ENCODE results near the gene YDJC.

- TF ChIP-seq, protein P1, sequence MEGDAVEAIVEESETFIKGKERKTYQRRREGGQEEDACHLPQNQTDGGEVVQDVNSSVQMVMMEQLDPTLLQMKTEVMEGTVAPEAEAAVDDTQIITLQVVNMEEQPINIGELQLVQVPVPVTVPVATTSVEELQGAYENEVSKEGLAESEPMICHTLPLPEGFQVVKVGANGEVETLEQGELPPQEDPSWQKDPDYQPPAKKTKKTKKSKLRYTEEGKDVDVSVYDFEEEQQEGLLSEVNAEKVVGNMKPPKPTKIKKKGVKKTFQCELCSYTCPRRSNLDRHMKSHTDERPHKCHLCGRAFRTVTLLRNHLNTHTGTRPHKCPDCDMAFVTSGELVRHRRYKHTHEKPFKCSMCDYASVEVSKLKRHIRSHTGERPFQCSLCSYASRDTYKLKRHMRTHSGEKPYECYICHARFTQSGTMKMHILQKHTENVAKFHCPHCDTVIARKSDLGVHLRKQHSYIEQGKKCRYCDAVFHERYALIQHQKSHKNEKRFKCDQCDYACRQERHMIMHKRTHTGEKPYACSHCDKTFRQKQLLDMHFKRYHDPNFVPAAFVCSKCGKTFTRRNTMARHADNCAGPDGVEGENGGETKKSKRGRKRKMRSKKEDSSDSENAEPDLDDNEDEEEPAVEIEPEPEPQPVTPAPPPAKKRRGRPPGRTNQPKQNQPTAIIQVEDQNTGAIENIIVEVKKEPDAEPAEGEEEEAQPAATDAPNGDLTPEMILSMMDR (conservative IDR thresholded peaks at IDR 0.05; ENCODE audit: low read depth, low read length) = no peak
- TF ChIP-seq POLR2A (IDR thresholded peaks at IDR 0.05; ENCODE audit: low read depth, low read length) = no peak
- no peak for TF ChIP-seq CEBPB (IDR thresholded peaks at IDR 0.05; ENCODE audit: low read depth, low read length)
- no peak for TF ChIP-seq ELK1 (IDR thresholded peaks at IDR 0.05; ENCODE audit: borderline replicate concordance, low read depth, low read length)
- no peak for TF ChIP-seq RAD21 (IDR thresholded peaks at IDR 0.05; ENCODE audit: low read length)
- TF ChIP-seq MXI1 (IDR thresholded peaks at IDR 0.05; ENCODE audit: borderline replicate concordance, low read depth, low read length) = no peak
- TF ChIP-seq RFX5 (IDR thresholded peaks at IDR 0.05; ENCODE audit: low read depth, low read length) = no peak
- TF ChIP-seq SMC3 (IDR thresholded peaks at IDR 0.05; ENCODE audit: low read depth, low read length) = no peak
- no peak for TF ChIP-seq RCOR1 (IDR thresholded peaks at IDR 0.05; ENCODE audit: insufficient replicate concordance, low read length)
- no peak for TF ChIP-seq MAFK (IDR thresholded peaks at IDR 0.05; ENCODE audit: low read depth, low read length)
- TF ChIP-seq FOS (IDR thresholded peaks at IDR 0.05; ENCODE audit: low read depth, low read length) = no peak
- no peak for TF ChIP-seq NFE2L2 (IDR thresholded peaks at IDR 0.05; ENCODE audit: low read depth, low read length)
- no peak for TF ChIP-seq MAZ (IDR thresholded peaks at IDR 0.05; ENCODE audit: borderline replicate concordance, low read depth, low read length)
- TF ChIP-seq CHD1 (IDR thresholded peaks at IDR 0.05; ENCODE audit: low read depth, low read length) = no peak
Observed at GRCh38 chr22:21579474-21579851, 50.4 kb downstream of the YDJC start.

Measured in IMR-90 (cell line).